ENCODE measurements around the gene MLYCD. TPM values are rescaled to one million over a fixed set of nuclear protein-coding genes. Genes with fewer than 3 reads are reported as not detected.

The MLYCD gene
- total and polyA plus RNA-seq, 2 donors (not counting 1 experiment from before 2014, with no cell fraction given), result 2.3 to 17.1 TPM

DNA sequence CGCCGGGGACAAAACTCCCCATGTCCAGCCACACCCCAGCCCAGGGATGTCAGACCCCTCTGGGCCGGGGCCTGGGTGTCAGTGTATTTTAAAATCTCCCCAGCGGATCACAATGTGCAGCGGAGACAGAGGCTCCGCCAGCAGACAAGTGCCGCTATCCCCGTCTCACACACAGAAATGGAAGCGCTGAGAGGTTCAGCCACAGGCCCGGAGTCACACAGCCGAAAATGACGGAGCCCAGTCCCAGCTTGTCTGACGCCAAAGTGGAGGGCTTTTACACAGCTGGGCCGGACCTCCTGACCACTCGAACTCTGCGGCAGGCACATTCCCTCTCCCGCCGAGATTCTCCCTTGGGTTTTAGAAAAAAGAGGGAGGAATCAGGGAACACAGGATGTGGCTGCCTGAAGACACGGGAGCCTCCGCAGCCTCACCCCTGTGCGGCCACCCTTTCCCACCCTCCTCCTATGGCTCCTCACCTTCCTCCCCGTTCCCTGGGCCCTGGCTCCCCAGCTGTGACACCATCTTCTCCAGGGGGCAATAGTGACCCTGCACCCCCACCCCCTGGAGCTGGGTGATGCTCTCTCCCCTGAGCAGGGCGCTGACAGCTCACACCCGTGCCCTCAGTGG lies 47.4 kb downstream of the MLYCD start:
- H3K27ac ChIP-seq (ENCODE audit: low read length in 2 of 2), result no peak overlapping the region
- H4K20me1 ChIP-seq (ENCODE audit: control insufficient read depth, insufficient read depth, low read length, poor library complexity, severe bottlenecking), result no peaks in the 10 kb centered on the region
- CTCF ChIA-PET, result no interaction called here
- no peaks in the 10 kb centered on the region for H3K27me3 ChIP-seq (replicated peaks in 1 of 4; ENCODE audit: control extremely low read depth in 1 of 4, control insufficient read depth in 3 of 4, insufficient read depth in 4 of 4, low read length in 3 of 4)
- H3K36me3 ChIP-seq (replicated peaks in 1 of 2; ENCODE audit: control extremely low read depth in 1 of 2, control insufficient read depth in 1 of 2, extremely low read depth in 1 of 2, insufficient read depth in 2 of 2, low read length in 1 of 2), result no peaks in the 10 kb centered on the region
- 97% methylated on average over 19 of the region's 24 CpGs for WGBS (ENCODE audit: insufficient coverage)
- Mint-ChIP-seq H3K27me3 (no peaks in the 10 kb centered on the region), H3K4me1 (no peaks in the 10 kb centered on the region), H3K27ac (no peak overlapping the region), H3K9me3 (ENCODE audit: insufficient read depth) (no peaks in the 10 kb centered on the region), H3K4me3 (no peak overlapping the region)
- ATAC-seq (ENCODE audit: low read depth) (no peak), DNase-seq (no peak)
- no peak overlapping the region for H3K4me3 ChIP-seq (ENCODE audit: control extremely low read depth in 1 of 5, extremely low read depth in 1 of 5, insufficient read depth in 1 of 5, low read depth in 2 of 5, low read length in 4 of 5)
- no peak overlapping the region for H3K4me2 ChIP-seq (replicated peaks; ENCODE audit: low read depth, low read length, poor library complexity, severe bottlenecking)
- H3K9me3 ChIP-seq (ENCODE audit: control extremely low read depth in 1 of 3, control insufficient read depth in 2 of 3, insufficient read depth in 1 of 3, low read length in 2 of 3), result no peaks in the 10 kb centered on the region
- intact Hi-C loops (cut with micrococcal nuclease), result no loop called here
- H3K79me2 ChIP-seq (ENCODE audit: control insufficient read depth, insufficient read depth, low read length), result no peaks in the 10 kb centered on the region
- POLR2A ChIA-PET, result no interaction called here
- H2AFZ ChIP-seq (ENCODE audit: insufficient read depth, low read depth, low read length, poor library complexity, severe bottlenecking), result no peak overlapping the region
- no peak for TF ChIP-seq EZH2 (IDR thresholded peaks at IDR 0.05; ENCODE audit: borderline replicate concordance, insufficient read depth, low read depth, low read length, poor library complexity, severe bottlenecking)
- TF ChIP-seq, protein P1, sequence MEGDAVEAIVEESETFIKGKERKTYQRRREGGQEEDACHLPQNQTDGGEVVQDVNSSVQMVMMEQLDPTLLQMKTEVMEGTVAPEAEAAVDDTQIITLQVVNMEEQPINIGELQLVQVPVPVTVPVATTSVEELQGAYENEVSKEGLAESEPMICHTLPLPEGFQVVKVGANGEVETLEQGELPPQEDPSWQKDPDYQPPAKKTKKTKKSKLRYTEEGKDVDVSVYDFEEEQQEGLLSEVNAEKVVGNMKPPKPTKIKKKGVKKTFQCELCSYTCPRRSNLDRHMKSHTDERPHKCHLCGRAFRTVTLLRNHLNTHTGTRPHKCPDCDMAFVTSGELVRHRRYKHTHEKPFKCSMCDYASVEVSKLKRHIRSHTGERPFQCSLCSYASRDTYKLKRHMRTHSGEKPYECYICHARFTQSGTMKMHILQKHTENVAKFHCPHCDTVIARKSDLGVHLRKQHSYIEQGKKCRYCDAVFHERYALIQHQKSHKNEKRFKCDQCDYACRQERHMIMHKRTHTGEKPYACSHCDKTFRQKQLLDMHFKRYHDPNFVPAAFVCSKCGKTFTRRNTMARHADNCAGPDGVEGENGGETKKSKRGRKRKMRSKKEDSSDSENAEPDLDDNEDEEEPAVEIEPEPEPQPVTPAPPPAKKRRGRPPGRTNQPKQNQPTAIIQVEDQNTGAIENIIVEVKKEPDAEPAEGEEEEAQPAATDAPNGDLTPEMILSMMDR (IDR thresholded peaks at IDR 0.05), result no peak
- no peaks in the 10 kb centered on the region for H3K4me1 ChIP-seq (ENCODE audit: control insufficient read depth in 2 of 2, insufficient read depth in 2 of 2, low read length in 2 of 2)
- no peak overlapping the region for H3K9ac ChIP-seq (ENCODE audit: low read length)

DNA sequence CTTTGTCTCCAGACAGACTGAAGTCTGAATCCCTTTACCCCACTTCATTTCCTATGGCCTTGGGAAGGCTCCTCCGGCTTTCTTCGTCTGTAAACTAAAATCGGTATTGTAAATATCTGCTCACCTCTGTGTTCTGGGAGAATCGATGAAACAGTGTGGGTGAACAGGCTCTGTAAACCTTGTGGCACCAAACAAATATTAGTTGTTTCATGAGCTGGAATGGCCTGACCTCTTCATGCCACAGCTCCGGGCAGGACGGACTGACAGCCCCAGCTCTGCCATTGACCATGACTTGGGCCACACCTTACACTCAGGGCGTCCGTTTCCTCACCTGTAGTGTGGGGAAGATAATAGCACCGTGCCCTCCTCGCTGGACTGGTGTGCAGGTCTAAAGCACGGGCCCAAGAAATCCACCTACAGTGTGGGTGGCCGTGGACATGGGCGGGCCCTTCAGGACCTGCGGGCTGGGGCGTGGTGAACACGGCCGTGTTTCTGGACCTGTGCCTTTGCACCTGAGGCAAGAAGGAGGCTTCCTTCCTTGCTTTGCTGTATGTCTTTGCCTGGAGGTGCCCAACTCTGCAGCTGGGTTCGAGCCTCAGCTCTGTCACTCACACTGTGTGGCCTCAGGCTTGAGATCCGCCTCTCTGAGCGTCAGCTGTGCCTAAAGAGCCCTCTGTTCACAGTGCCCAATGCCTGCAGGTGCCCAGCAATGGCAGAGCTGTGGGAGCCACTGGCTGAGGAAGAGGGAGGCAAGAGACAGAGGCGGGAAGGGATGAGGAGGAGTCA lies 48.1 kb downstream of the MLYCD start:
- DNase-seq (no peak), ATAC-seq (ENCODE audit: low read depth) (no peak)
- no peaks in the 10 kb centered on the region for H3K4me1 Mint-ChIP-seq
- ChIA-PET POLR2A (no interaction called here), CTCF (no interaction called here)
- no peak overlapping the region for H3K27ac Mint-ChIP-seq
- no peak for TF ChIP-seq EZH2 (IDR thresholded peaks at IDR 0.05; ENCODE audit: borderline replicate concordance, insufficient read depth, low read depth, low read length, poor library complexity, severe bottlenecking)
- TF ChIP-seq, protein P1 (IDR thresholded peaks at IDR 0.05), result no peak
- H4K20me1 ChIP-seq (ENCODE audit: control insufficient read depth, insufficient read depth, low read length, poor library complexity, severe bottlenecking), result no peaks in the 10 kb centered on the region
- no peaks in the 10 kb centered on the region for H3K27me3 ChIP-seq (replicated peaks in 1 of 4; ENCODE audit: control extremely low read depth in 1 of 4, control insufficient read depth in 3 of 4, insufficient read depth in 4 of 4, low read length in 3 of 4)
- 94% methylated on average over 13 of the region's 21 CpGs for WGBS (ENCODE audit: insufficient coverage)
- no peak overlapping the region for H3K9ac ChIP-seq (ENCODE audit: low read length)
- H3K9me3 Mint-ChIP-seq (ENCODE audit: insufficient read depth), result no peaks in the 10 kb centered on the region
- intact Hi-C loops (cut with micrococcal nuclease), result no loop called here
- no peaks in the 10 kb centered on the region for H3K36me3 ChIP-seq (replicated peaks in 1 of 2; ENCODE audit: control extremely low read depth in 1 of 2, control insufficient read depth in 1 of 2, extremely low read depth in 1 of 2, insufficient read depth in 2 of 2, low read length in 1 of 2)
- H3K4me3 Mint-ChIP-seq, result no peak overlapping the region
- no peaks in the 10 kb centered on the region for H3K9me3 ChIP-seq (ENCODE audit: control extremely low read depth in 1 of 3, control insufficient read depth in 2 of 3, insufficient read depth in 1 of 3, low read length in 2 of 3)
- no peak overlapping the region for H2AFZ ChIP-seq (ENCODE audit: insufficient read depth, low read depth, low read length, poor library complexity, severe bottlenecking)
- H3K4me1 ChIP-seq (ENCODE audit: control insufficient read depth in 2 of 2, insufficient read depth in 2 of 2, low read length in 2 of 2), result no peaks in the 10 kb centered on the region
- H3K27ac ChIP-seq (ENCODE audit: low read length in 2 of 2), result no peak overlapping the region
- H3K4me3 ChIP-seq (ENCODE audit: control extremely low read depth in 1 of 5, extremely low read depth in 1 of 5, insufficient read depth in 1 of 5, low read depth in 2 of 5, low read length in 4 of 5), result no peak overlapping the region
- H3K79me2 ChIP-seq (ENCODE audit: control insufficient read depth, insufficient read depth, low read length), result no peaks in the 10 kb centered on the region
- H3K27me3 Mint-ChIP-seq, result no peaks in the 10 kb centered on the region
- H3K4me2 ChIP-seq (replicated peaks; ENCODE audit: low read depth, low read length, poor library complexity, severe bottlenecking), result no peak overlapping the region

All from B cell (primary cell).